ENCODE data around the gene BORCS6.

The BORCS6 gene

DNA sequence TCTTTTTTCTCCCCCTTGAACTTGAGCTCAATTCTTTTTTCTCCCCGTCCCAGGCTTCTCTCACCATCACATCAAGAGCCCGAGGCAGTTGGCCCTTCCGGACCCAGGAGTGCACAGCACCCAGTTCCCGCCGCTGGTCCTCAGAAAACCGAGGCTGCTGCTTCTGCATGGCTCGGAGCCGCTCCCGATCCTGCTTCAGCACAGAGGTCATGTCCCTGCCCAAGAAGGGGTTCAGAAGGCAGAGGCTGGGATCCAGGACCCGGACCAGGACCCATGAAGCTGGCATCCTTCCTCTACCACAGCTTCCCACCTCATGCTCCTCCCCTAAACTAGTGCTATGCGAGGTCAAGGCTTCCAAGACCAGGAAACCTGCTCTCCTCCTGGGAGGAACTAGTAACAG lies 48.2 kb downstream of the BORCS6 start:
- no peak for DNase-seq

GRCh38 chr17:8141045-8141444 lies 48.9 kb downstream of the BORCS6 start:
- no peak for DNase-seq

DNA sequence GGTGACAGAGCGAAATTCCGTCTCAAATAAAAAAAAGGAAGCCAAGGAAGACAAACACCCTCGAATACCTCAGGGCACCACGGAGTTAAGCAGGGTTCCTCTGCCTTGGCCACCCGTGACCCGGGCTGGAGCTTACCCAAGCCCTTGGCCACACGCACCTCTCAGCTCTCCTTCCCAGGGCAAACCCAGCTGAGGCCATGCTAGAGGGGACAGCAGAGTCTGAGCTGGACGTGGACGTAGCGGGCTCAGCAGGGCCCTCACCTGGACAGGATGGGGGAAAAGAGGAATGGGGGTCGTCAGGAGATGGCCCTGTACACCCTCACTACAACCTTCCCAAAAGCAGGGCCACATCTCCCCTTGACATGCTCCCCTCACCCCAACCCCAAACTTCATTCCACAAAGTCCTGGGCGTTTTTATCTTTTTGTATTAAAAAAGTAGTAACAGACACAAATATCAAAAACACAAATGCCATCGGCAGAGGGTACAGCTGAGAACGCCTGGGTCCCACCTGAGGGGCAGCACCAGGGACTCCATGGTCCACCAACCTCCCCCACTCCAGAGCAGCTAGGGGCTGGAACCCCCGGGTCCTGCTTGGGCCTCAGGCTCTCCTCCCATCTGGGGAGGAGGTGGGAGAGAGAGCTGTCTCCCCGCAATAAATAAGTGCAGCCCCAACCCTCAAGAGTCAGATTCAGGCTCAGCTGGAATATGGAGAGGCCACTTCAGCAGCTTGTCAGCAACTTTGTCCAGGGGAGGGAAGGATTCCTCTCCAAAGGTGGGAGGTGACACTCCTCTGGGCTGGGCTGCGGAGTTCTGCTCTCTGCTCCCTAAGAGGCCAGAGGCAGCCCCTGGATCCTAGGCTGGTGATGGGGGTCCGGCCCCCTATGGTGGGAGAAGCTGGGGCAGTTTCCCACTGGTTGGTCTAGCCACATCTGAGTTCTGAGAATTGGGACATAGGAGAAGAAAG lies 49.6 kb downstream of the BORCS6 start:
- no peak for DNase-seq

GRCh38 chr17:8138672-8139371 lies 51.2 kb downstream of the BORCS6 start:
- peak; percentile 96 for DNase-seq

DNA sequence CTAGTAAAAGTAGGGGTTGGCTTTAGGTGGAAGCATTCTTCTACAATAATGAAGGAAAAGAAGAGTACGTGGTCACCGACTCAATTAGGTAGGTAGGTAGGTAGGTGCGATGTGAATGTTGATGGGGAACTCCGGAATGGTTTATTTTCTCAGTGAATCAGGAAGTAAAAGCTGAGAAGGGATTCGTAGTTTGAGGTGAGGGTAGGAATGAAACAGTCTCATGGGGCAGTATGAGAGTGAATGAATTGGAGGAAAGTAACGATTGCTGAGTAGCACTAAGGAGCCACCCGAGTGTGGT lies 51.7 kb downstream of the BORCS6 start:
- no peak for DNase-seq

Data from CD4-positive, alpha-beta T cell treated with Interleukin-4 for 4 hours (primary cell).